Hepatocyte (in vitro differentiated cells): ENCODE data around the gene OR52E6. TPM values are rescaled to one million over a fixed set of nuclear protein-coding genes. Genes with fewer than 3 reads are reported as not detected.
A peak's percentile ranks its signal among the peaks of the same experiment; 100 is the strongest.

ENCODE experiments used
- DNase-seq: peaks from one replicate; pipeline ENCODE4 v3.0.0-alpha.2; 2016; ENCODE audit warnings: low spot score
- H2AFZ ChIP-seq: fragments of 200-600 bp; sonication (generic); 2 replicates; pipeline ENCODE4 v1.6.0; 2016; ENCODE audit warnings: antibody characterized with exemption, mild to moderate bottlenecking
- H3K27ac ChIP-seq: fragments of 200-600 bp; sonication (generic); 2 replicates; pipeline ENCODE4 v1.5.1; 2016; ENCODE audit warnings: mild to moderate bottlenecking
- H3K27me3 ChIP-seq: fragments of 200-600 bp; sonication (generic); 2 replicates; pipeline ENCODE4 v1.6.1; 2016
- H3K36me3 ChIP-seq: fragments of 200-600 bp; sonication (generic); replicated peaks from 2 replicates; pipeline ENCODE4 v1.5.1; 2016; ENCODE audit warnings: low read depth; ENCODE audit not compliant: insufficient read depth
- H3K4me1 ChIP-seq: fragments of 200-600 bp; sonication (generic); 2 replicates; pipeline ENCODE4 v1.5.1; 2016; ENCODE audit warnings: mild to moderate bottlenecking, moderate library complexity; ENCODE audit not compliant: insufficient read depth
- H3K4me2 ChIP-seq: fragments of 200-600 bp; sonication (generic); 2 replicates; pipeline ENCODE4 v1.6.0; 2016
- H3K4me3 ChIP-seq: fragments of 200-600 bp; sonication (generic); 2 replicates; pipeline ENCODE4 v1.5.1; 2016; ENCODE audit warnings: mild to moderate bottlenecking
- H3K79me2 ChIP-seq: fragments of 200-600 bp; sonication (generic); 2 replicates; pipeline ENCODE4 v1.6.0; 2017; ENCODE audit warnings: mild to moderate bottlenecking
- H3K9me2 ChIP-seq: fragments of 200-600 bp; sonication (generic); replicated peaks from 2 replicates; pipeline ENCODE4 v1.6.0; 2017; ENCODE audit warnings: mild to moderate bottlenecking; ENCODE audit not compliant: insufficient read depth
- H3K9me3 ChIP-seq: fragments of 200-600 bp; sonication (generic); 2 replicates; pipeline ENCODE4 v1.5.1; 2016; ENCODE audit warnings: low read depth, mild to moderate bottlenecking
- H4K20me1 ChIP-seq: fragments of 200-600 bp; sonication (generic); 2 replicates; pipeline ENCODE4 v1.6.0; 2016; ENCODE audit warnings: mild to moderate bottlenecking; ENCODE audit not compliant: insufficient read depth, poor library complexity, severe bottlenecking
- EZH2 ChIP-seq: fragments of 200-600 bp; sonication (generic); IDR thresholded peaks from 2 replicates; pipeline ENCODE4 v1.6.1; 2016; ENCODE audit warnings: antibody characterized with exemption, mild to moderate bottlenecking, borderline replicate concordance
- EZH2phosphoT487 ChIP-seq: fragments of 200-600 bp; sonication (generic); IDR thresholded peaks from one replicate; pipeline ENCODE4 v1.6.1; 2018; ENCODE audit warnings: antibody characterized with exemption, mild to moderate bottlenecking, low read depth, moderate library complexity; ENCODE audit not compliant: unreplicated experiment, severe bottlenecking
- WGBS: methylation state at CpG from one replicate; pipeline ENCODE4 v1.1.6; 2016; ENCODE audit warnings: low lambda C conversion rate; ENCODE audit errors: missing lambda C conversion rate; 5-methylcytosine and 5-hydroxymethylcytosine counted together
- polyA plus RNA-seq: library from polyadenylated mRNA; unstranded; fragments of >200 nt; fragmentation: Nextera tagmentation; extraction: Ambion mirVana; gene quantifications from 2 replicates; pipeline ENCODE4 v1.2.1, GENCODE V29; 2016
- total RNA-seq: library from RNA; depleted of rRNA; stranded (reverse); fragments of >200 nt; gene quantifications from 2 replicates; pipeline ENCODE4 v1.2.3, GENCODE V29; 2014
- TF ChIP-seq, protein P1 (sequence below): fragments of 200-600 bp; sonication (generic); IDR thresholded peaks from 2 replicates; pipeline ENCODE4 v1.5.1; 2016; ENCODE audit warnings: antibody characterized with exemption, mild to moderate bottlenecking; ENCODE audit not compliant: poor library complexity

The OR52E6 gene
- total and polyA plus RNA-seq, 2 experiments from 2014 or later, result not detected

DNA sequence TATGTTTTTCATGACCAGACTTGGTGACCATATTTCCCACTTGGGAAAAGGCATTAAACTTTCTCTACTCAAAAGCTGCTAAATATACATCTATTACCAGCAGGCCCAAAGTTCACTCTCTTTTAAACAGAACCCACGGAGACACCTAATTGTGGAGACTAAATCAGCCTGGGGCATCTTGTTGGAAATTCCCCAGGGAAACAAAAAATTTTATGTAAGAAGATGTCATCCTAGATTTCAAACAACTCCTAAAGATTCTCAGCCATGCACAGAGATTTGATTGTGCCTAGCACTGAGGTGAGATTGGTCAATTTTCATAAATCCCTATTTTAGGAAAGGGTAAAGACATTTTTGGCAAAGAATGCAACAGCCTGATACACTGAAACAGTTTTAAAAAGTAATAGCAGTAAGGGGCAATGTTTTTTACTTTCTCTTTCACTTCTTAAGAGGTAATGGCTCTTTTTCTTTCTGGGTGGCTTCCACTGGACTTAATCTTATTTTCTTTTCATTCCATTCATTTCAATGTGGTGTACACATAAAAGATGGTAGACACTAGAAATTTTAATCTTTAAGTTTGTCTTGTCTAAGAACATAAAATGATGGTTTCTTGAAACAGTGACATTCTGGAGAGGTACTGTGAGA is 23.3 kb downstream of the OR52E6 start:
- Histone ChIP-seq H3K27ac (no peak overlapping the region), H3K9me3 (no peaks in the 10 kb centered on the region), H4K20me1 (no peaks in the 10 kb centered on the region), H3K9me2 (no peaks in the 10 kb centered on the region), H3K4me1 (no peaks in the 10 kb centered on the region), H2AFZ (peak overlapping the region; percentile 18), H3K27me3 (no peaks in the 10 kb centered on the region), H3K4me3 (no peak overlapping the region), H3K4me2 (no peak overlapping the region), H3K79me2 (no peaks in the 10 kb centered on the region), H3K36me3 (no peaks in the 10 kb centered on the region)
- TF ChIP-seq, protein P1, sequence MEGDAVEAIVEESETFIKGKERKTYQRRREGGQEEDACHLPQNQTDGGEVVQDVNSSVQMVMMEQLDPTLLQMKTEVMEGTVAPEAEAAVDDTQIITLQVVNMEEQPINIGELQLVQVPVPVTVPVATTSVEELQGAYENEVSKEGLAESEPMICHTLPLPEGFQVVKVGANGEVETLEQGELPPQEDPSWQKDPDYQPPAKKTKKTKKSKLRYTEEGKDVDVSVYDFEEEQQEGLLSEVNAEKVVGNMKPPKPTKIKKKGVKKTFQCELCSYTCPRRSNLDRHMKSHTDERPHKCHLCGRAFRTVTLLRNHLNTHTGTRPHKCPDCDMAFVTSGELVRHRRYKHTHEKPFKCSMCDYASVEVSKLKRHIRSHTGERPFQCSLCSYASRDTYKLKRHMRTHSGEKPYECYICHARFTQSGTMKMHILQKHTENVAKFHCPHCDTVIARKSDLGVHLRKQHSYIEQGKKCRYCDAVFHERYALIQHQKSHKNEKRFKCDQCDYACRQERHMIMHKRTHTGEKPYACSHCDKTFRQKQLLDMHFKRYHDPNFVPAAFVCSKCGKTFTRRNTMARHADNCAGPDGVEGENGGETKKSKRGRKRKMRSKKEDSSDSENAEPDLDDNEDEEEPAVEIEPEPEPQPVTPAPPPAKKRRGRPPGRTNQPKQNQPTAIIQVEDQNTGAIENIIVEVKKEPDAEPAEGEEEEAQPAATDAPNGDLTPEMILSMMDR, result no peak
- TF ChIP-seq EZH2, result no peak
- no peak for TF ChIP-seq EZH2phosphoT487
- 57% methylated on average over 1 of the region's 1 CpG for whole genome bisulfite sequencing
- no peak for DNase-seq

DNA sequence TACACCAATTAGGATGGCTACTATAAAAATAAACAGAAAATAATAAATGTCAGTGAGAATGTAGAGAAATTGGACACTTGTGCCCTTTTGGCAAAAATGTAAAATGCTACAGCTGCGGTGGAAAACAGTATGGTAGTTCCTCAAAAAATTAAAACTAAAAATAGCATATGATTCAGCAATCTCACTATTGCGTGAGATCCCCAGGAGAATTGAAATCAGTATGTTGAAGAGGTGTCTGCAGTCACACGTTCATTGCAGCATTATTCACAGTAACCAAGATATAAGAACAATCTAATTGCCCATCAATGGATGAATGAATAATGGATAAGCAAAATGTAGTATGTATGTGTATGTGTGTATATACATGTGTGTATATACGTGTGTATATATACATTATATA is 26.2 kb downstream of the OR52E6 start:
- no peaks in the 10 kb centered on the region for H3K27me3 ChIP-seq
- DNase-seq, result no peak
- H3K9me2 ChIP-seq, result no peaks in the 10 kb centered on the region
- H3K9me3 ChIP-seq, result no peaks in the 10 kb centered on the region
- WGBS, result 73% methylated on average over 4 of the region's 4 CpGs
- H3K4me3 ChIP-seq, result no peak overlapping the region
- no peak overlapping the region for H3K27ac ChIP-seq
- H3K4me1 ChIP-seq, result no peaks in the 10 kb centered on the region
- TF ChIP-seq, protein P1, result no peak
- TF ChIP-seq EZH2, result no peak
- no peak for TF ChIP-seq EZH2phosphoT487
- no peaks in the 10 kb centered on the region for H3K79me2 ChIP-seq
- H2AFZ ChIP-seq, result no peak overlapping the region
- no peaks in the 10 kb centered on the region for H3K36me3 ChIP-seq
- H3K4me2 ChIP-seq, result no peak overlapping the region
- no peaks in the 10 kb centered on the region for H4K20me1 ChIP-seq

GRCh38 chr11:5809905-5810795 is 31.5 kb downstream of the OR52E6 start:
- 81% methylated on average over 6 of the region's 6 CpGs for WGBS
- Histone ChIP-seq H2AFZ (peak overlapping the region; percentile 80), H3K4me2 (no peak overlapping the region), H3K9me2 (no peaks in the 10 kb centered on the region), H4K20me1 (no peaks in the 10 kb centered on the region), H3K36me3 (no peaks in the 10 kb centered on the region), H3K27ac (no peak overlapping the region), H3K4me3 (no peak overlapping the region), H3K27me3 (no peaks in the 10 kb centered on the region), H3K9me3 (no peaks in the 10 kb centered on the region), H3K4me1 (no peaks in the 10 kb centered on the region), H3K79me2 (no peaks in the 10 kb centered on the region)
- TF ChIP-seq EZH2phosphoT487 (no peak), EZH2 (no peak)
- TF ChIP-seq, protein P1, result no peak
- no peak for DNase-seq
